ENCODE data around the gene MIPOL1. TPM values are rescaled to one million over a fixed set of nuclear protein-coding genes. Genes with fewer than 3 reads are reported as not detected.
A peak's percentile ranks its signal among the peaks of the same experiment; 100 is the strongest.

The MIPOL1 gene
- total and polyA plus RNA-seq, 2 donors from 2014 or later, result 4.4 to 14.8 TPM

DNA sequence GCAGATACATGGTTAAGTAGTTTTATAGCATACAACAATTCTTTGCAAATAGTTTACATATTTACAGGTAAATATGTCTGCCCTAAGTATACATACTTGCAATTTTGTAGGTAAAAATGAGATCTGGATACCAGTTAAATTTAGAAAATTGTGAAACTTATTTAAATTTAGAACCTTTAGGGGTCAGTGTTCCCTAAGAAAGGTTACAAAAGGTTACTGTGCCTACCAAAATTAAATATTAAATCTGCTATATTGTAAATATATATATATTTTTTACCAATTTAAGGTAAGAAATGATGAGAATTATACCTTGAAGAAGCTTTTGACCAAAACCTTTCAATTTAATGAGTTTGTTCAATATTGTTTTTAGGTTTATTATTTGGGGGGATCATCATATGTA, 54.0 kb downstream of the MIPOL1 start:
- Histone ChIP-seq H3K9ac (ENCODE audit: low read length in 3 of 3) (no peak overlapping the region), H3K27ac (ENCODE audit: low read depth in 2 of 2, low read length in 2 of 2) (no peak overlapping the region), H3K36me3 (ENCODE audit: control insufficient read depth in 2 of 3, insufficient read depth in 3 of 3, low read length in 3 of 3) (no peaks in the 10 kb centered on the region), H3K4me1 (ENCODE audit: control insufficient read depth in 2 of 3, insufficient read depth in 2 of 3, low read depth in 1 of 3, low read length in 3 of 3) (no peaks in the 10 kb centered on the region), H3K9me3 (ENCODE audit: control insufficient read depth in 2 of 3, insufficient read depth in 1 of 3, low read length in 3 of 3) (no peaks in the 10 kb centered on the region), H3K4me3 (ENCODE audit: low read length in 3 of 3) (no peak overlapping the region), H3K27me3 (ENCODE audit: control insufficient read depth, insufficient read depth, low read length) (no peaks in the 10 kb centered on the region)
- TF ChIP-seq, protein P1, sequence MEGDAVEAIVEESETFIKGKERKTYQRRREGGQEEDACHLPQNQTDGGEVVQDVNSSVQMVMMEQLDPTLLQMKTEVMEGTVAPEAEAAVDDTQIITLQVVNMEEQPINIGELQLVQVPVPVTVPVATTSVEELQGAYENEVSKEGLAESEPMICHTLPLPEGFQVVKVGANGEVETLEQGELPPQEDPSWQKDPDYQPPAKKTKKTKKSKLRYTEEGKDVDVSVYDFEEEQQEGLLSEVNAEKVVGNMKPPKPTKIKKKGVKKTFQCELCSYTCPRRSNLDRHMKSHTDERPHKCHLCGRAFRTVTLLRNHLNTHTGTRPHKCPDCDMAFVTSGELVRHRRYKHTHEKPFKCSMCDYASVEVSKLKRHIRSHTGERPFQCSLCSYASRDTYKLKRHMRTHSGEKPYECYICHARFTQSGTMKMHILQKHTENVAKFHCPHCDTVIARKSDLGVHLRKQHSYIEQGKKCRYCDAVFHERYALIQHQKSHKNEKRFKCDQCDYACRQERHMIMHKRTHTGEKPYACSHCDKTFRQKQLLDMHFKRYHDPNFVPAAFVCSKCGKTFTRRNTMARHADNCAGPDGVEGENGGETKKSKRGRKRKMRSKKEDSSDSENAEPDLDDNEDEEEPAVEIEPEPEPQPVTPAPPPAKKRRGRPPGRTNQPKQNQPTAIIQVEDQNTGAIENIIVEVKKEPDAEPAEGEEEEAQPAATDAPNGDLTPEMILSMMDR (IDR thresholded peaks at IDR 0.05; ENCODE audit: borderline replicate concordance, extremely low read depth, insufficient read depth), result no peak
- intact Hi-C loops (cut with DNase I), result no loop called here
- DNase-seq (no peak), FAIRE-seq (no peak)

DNA sequence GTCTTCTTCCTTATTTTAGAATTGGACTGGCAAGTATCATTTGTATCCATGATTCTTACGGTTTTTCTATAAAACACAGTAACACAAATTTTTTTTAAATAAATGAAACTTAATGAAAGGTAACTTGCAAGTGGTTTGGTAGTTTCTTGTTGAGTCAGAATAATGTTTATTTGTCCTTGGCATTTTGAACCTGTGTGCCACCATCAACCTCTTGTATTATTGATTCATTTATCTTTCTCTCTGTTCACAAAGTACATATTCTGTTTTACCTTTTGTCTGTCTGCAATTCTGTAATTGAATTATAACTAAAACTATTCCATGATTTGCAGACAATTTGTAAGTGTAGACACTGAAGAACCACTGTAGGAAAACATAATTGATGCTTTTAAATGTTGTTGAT, 54.7 kb downstream of the MIPOL1 start:
- H3K27me3 ChIP-seq (ENCODE audit: control insufficient read depth, insufficient read depth, low read length), result no peaks in the 10 kb centered on the region
- no peak for FAIRE-seq
- no peaks in the 10 kb centered on the region for H3K36me3 ChIP-seq (ENCODE audit: control insufficient read depth in 2 of 3, insufficient read depth in 3 of 3, low read length in 3 of 3)
- no peak for DNase-seq
- no peaks in the 10 kb centered on the region for H3K9me3 ChIP-seq (ENCODE audit: control insufficient read depth in 2 of 3, insufficient read depth in 1 of 3, low read length in 3 of 3)
- intact Hi-C loops (cut with DNase I), result no loop called here
- TF ChIP-seq, protein P1 (IDR thresholded peaks at IDR 0.05; ENCODE audit: borderline replicate concordance, extremely low read depth, insufficient read depth), result no peak
- no peak overlapping the region for H3K27ac ChIP-seq (ENCODE audit: low read depth in 2 of 2, low read length in 2 of 2)
- H3K4me3 ChIP-seq (ENCODE audit: low read length in 3 of 3), result no peak overlapping the region
- H3K4me1 ChIP-seq (ENCODE audit: control insufficient read depth in 2 of 3, insufficient read depth in 2 of 3, low read depth in 1 of 3, low read length in 3 of 3), result no peaks in the 10 kb centered on the region
- H3K9ac ChIP-seq (ENCODE audit: low read length in 3 of 3), result no peak overlapping the region

DNA sequence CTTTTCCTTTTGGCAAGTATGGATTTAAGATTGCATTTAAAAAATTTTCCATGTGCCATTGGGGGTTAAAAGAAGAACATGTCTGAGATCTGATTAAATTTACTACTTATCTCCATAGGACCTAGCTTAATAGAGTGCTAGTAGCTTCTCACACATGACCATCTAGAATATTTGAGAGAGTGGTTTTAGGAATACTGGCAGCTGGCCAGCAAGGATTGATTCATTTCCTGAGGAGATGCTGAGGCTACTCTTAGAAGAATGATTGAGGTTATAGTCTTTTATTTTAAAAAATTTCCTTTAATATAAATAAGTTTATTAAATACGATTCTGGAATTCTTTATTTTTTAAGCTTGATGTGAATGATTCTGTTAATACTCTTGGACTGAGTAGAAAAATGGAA, 56.2 kb downstream of the MIPOL1 start:
- peak; percentile 32 for FAIRE-seq
- no peaks in the 10 kb centered on the region for H3K4me1 ChIP-seq (ENCODE audit: control insufficient read depth in 2 of 3, insufficient read depth in 2 of 3, low read depth in 1 of 3, low read length in 3 of 3)
- TF ChIP-seq, protein P1 (IDR thresholded peaks at IDR 0.05; ENCODE audit: borderline replicate concordance, extremely low read depth, insufficient read depth), result no peak

DNA sequence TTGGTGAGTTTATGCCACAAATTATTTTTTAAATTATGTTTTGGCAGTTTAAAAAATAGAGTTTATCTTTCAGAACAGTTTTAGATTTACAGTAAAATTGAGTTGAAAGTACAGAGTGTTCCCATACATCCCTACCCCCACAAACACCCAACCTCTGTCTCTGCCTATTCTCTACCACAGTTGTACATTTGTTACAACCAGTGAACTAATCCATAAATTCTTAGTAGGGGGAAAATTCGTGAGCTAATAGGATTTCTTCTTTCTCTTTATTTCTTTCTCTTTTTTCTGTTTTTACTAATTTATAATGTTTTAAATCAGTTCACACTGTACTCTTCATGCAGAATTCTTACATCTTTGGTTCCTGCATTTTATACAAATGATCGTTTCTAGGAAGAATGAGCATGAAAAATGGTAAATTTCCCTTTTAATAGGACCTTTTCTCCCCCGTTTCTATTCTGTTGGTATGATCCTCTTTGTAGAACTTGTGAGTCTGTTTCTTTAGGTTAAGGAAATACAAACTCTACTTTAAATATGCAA, 56.7 kb downstream of the MIPOL1 start:
- Histone ChIP-seq H3K9me3 (ENCODE audit: control insufficient read depth in 2 of 3, insufficient read depth in 1 of 3, low read length in 3 of 3) (no peaks in the 10 kb centered on the region), H3K36me3 (ENCODE audit: control insufficient read depth in 2 of 3, insufficient read depth in 3 of 3, low read length in 3 of 3) (no peaks in the 10 kb centered on the region), H3K9ac (ENCODE audit: low read length in 3 of 3) (no peak overlapping the region), H3K27ac (ENCODE audit: low read depth in 2 of 2, low read length in 2 of 2) (no peak overlapping the region), H3K4me1 (ENCODE audit: control insufficient read depth in 2 of 3, insufficient read depth in 2 of 3, low read depth in 1 of 3, low read length in 3 of 3) (no peaks in the 10 kb centered on the region), H3K27me3 (ENCODE audit: control insufficient read depth, insufficient read depth, low read length) (no peaks in the 10 kb centered on the region), H3K4me3 (ENCODE audit: low read length in 3 of 3) (no peak overlapping the region)
- intact Hi-C loops (cut with DNase I), result no loop called here
- DNase-seq (no peak), FAIRE-seq (no peak)
- TF ChIP-seq, protein P1 (IDR thresholded peaks at IDR 0.05; ENCODE audit: borderline replicate concordance, extremely low read depth, insufficient read depth), result no peak

More for the DNA sequence above, 56.2 kb downstream of the MIPOL1 start:
- Histone ChIP-seq H3K27me3 (ENCODE audit: control insufficient read depth, insufficient read depth, low read length) (no peaks in the 10 kb centered on the region), H3K4me3 (ENCODE audit: low read length in 3 of 3) (no peak overlapping the region), H3K9me3 (ENCODE audit: control insufficient read depth in 2 of 3, insufficient read depth in 1 of 3, low read length in 3 of 3) (no peaks in the 10 kb centered on the region), H3K36me3 (ENCODE audit: control insufficient read depth in 2 of 3, insufficient read depth in 3 of 3, low read length in 3 of 3) (no peaks in the 10 kb centered on the region), H3K27ac (ENCODE audit: low read depth in 2 of 2, low read length in 2 of 2) (no peak overlapping the region), H3K9ac (ENCODE audit: low read length in 3 of 3) (no peak overlapping the region)
- intact Hi-C loops (cut with DNase I), result no loop called here
- peak in 1 of 5 donors; percentile 3 for DNase-seq
